Endothelial cell of umbilical vein (primary cell): ENCODE measurements around the gene GPATCH1.

Experiments used
- CTCF ChIP-seq, 2 donors: IDR thresholded peaks; 1 replicate in 1 of 2; 2 replicates in 1 of 2; pipeline ENCODE4 v1.5.1; 2011; ENCODE audit warnings: low read length in 2 of 2, mild to moderate bottlenecking in 2 of 2, moderate library complexity in 2 of 2, control low read depth in 1 of 2, inconsistent platforms in 1 of 2, low read depth in 1 of 2; ENCODE audit not compliant: insufficient read depth in 1 of 2; ENCODE audit errors: extremely low read depth in 1 of 2
- EZH2 ChIP-seq: IDR thresholded peaks from 2 replicates; pipeline ENCODE4 v1.6.1; 2012; ENCODE audit warnings: borderline replicate concordance, low read depth, mild to moderate bottlenecking, moderate library complexity, low read length, inconsistent platforms; ENCODE audit not compliant: severe bottlenecking
- FOS ChIP-seq: IDR thresholded peaks from 2 replicates; pipeline ENCODE4 v1.6.1; 2011; ENCODE audit warnings: mild to moderate bottlenecking, low read length, moderate library complexity, borderline replicate concordance; ENCODE audit not compliant: insufficient read depth
- GATA2 ChIP-seq: IDR thresholded peaks from 2 replicates; pipeline ENCODE4 v1.7.0; 2011; ENCODE audit warnings: low read depth, mild to moderate bottlenecking, moderate library complexity, mixed read lengths, low read length; ENCODE audit not compliant: insufficient read length, insufficient read depth
- JUN ChIP-seq: IDR thresholded peaks from 2 replicates; pipeline ENCODE4 v1.6.1; 2011; ENCODE audit warnings: borderline replicate concordance, low read depth; ENCODE audit not compliant: insufficient read length, insufficient read depth
- MYC ChIP-seq: IDR thresholded peaks from one replicate; pipeline ENCODE4 v1.6.1; 2011; ENCODE audit warnings: mild to moderate bottlenecking, low read depth, low read length
- POLR2A ChIP-seq: IDR thresholded peaks from 2 replicates; pipeline ENCODE4 v1.6.1; 2012; ENCODE audit warnings: low read depth, mild to moderate bottlenecking, control low read depth, low read length
- POLR2AphosphoS5 ChIP-seq: IDR thresholded peaks from 2 replicates; pipeline ENCODE4 v1.6.1; 2012; ENCODE audit warnings: low read depth, mild to moderate bottlenecking, control low read depth, low read length, moderate library complexity; ENCODE audit not compliant: insufficient read depth
- TF ChIP-seq, protein P1 (sequence below): IDR thresholded peaks from 2 replicates; pipeline ENCODE4 v1.6.1; 2011; ENCODE audit not compliant: insufficient read depth, insufficient read length

DNA sequence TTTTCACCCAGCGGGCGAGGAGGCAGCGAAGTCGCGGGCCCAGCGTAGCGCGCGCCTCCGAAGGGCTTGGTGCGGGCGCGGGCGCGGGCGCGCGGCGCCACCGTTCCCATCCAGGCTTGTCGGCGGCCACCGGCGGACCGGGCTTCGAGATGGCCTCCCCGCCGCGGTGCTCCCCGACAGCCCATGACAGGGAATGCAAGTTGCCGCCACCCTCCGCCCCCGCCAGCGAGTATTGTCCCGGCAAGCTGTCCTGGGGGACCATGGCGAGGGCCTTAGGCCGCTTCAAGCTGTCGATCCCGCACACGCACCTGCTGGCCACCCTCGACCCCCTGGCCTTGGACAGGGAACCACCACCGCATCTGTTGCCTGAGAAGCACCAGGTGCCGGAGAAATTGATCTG, 51.0 kb downstream of the GPATCH1 start, which contains the start of gene WDR88:
- no peak for TF ChIP-seq CTCF (IDR thresholded peaks at IDR 0.05; ENCODE audit: extremely low read depth in 1 of 2, insufficient read depth in 1 of 2, low read depth in 1 of 2, low read length in 2 of 2)
- TF ChIP-seq EZH2 = no peak
- no peak for TF ChIP-seq POLR2A
- TF ChIP-seq POLR2AphosphoS5 = no peak
- no peak for TF ChIP-seq JUN
- no peak for TF ChIP-seq FOS
- no peak for TF ChIP-seq GATA2
- no peak for TF ChIP-seq MYC
- TF ChIP-seq, protein P1, sequence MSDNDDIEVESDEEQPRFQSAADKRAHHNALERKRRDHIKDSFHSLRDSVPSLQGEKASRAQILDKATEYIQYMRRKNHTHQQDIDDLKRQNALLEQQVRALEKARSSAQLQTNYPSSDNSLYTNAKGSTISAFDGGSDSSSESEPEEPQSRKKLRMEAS = no peak
